Kidney (tissue), 14 donors: ENCODE measurements around the gene FAM171A1. TPM values are rescaled to one million over a fixed set of nuclear protein-coding genes. Genes with fewer than 3 reads are reported as not detected.
A peak's percentile ranks its signal among the peaks of the same experiment; 100 is the strongest.
"Not testable (repeated sequence)": the region's sequence is repeated elsewhere in the genome, so short reads cannot be mapped to it uniquely, and the experiment has no call there.

Source experiments
- DNase-seq, 5 donors: peaks; one replicate each; pipeline ENCODE4 v3.0.0-alpha.2; 2013 to 2020
- FAIRE-seq: peaks from 2 replicates; lab custom pipeline; 2012; peaks lifted over from hg19 to GRCh38; lab: Jason Lieb, UNC
- H3K27ac ChIP-seq, 2 donors: one replicate each; pipeline ENCODE4 v1.7.0; 2013; ENCODE audit warnings: low read depth in 2 of 2, low read length in 2 of 2, inconsistent platforms in 1 of 2
- H3K27me3 ChIP-seq: one replicate; pipeline ENCODE4 v1.7.1; 2013; ENCODE audit warnings: low read length, inconsistent platforms; ENCODE audit not compliant: control insufficient read depth, insufficient read depth
- H3K36me3 ChIP-seq, 3 donors: one replicate each; pipeline versions ENCODE4 v1.7.0 to v1.7.1; 2013; ENCODE audit warnings: low read length in 3 of 3, control low read depth in 1 of 3, inconsistent platforms in 1 of 3; ENCODE audit not compliant: insufficient read depth in 3 of 3, control insufficient read depth in 2 of 3
- H3K4me1 ChIP-seq, 3 donors: one replicate each; pipeline versions ENCODE4 v1.7.0 to v1.7.1; 2013; ENCODE audit warnings: low read length in 3 of 3, inconsistent platforms in 1 of 3, low read depth in 1 of 3; ENCODE audit not compliant: control insufficient read depth in 2 of 3, insufficient read depth in 2 of 3
- H3K4me3 ChIP-seq, 3 donors: one replicate each; pipeline versions ENCODE4 v1.7.0 to v1.8.1; 2013; ENCODE audit warnings: low read length in 3 of 3, control low read depth in 1 of 3, inconsistent platforms in 1 of 3
- H3K9ac ChIP-seq, 3 donors: one replicate each; pipeline versions ENCODE4 v1.7.0 to v1.7.1; 2013; ENCODE audit warnings: low read length in 3 of 3, control low read depth in 1 of 3, inconsistent platforms in 1 of 3
- H3K9me3 ChIP-seq, 3 donors: one replicate each; pipeline versions ENCODE4 v1.7.0 to v1.7.1; 2013; ENCODE audit warnings: low read length in 3 of 3, control low read depth in 1 of 3, inconsistent platforms in 1 of 3; ENCODE audit not compliant: control insufficient read depth in 2 of 3, insufficient read depth in 1 of 3
- CTCF ChIP-seq: IDR thresholded peaks from 3 replicates; pipeline ENCODE4 v1.5.1; 2012; ENCODE audit warnings: mild to moderate bottlenecking, moderate library complexity, borderline replicate concordance; ENCODE audit not compliant: insufficient read depth; ENCODE audit errors: extremely low read depth
- intact Hi-C: fragments of 100-400 bp; cut with DNase I; formaldehyde crosslinking; loops from one replicate; pipeline ENCODE4 v1.11.1; 2022
- polyA plus RNA-seq: library from polyadenylated mRNA; stranded (reverse); fragments of 350-450 nt; fragmentation: Illumina TruSeq; extraction: RNeasy Lipid Tissue Mini Kit (QIAGEN cat#74804); gene quantifications from one replicate; pipeline ENCODE4 v1.2.3, GENCODE V29; 2014; ENCODE audit warnings: low read depth, low replicate concordance; ENCODE audit not compliant: insufficient read depth
- total RNA-seq: library from RNA; stranded (reverse); fragmentation: NEBNext Ultra II Directional; extraction: Animal tissue kit (Norgen Biotek cat#: 25700); gene quantifications from one replicate; pipeline ENCODE4 v1.2.1, GENCODE V29; 2021
- donor health status: control.
- donor health status: control.
- donor health status: control.
- donor health status: control.
- donor health status: control.
- donor health status: DM: yes; HTN: yes; CAD: no.
- donor health status: Normal renal cell carcinoma (clear cell type).

The FAM171A1 gene
- total and polyA plus RNA-seq, 2 donors from 2014 or later = 30.4 to 53.0 TPM

GRCh38 chr10:15202639-15203038, 168.4 kb downstream of the FAM171A1 start:
- TF ChIP-seq CTCF = no peak
- Histone ChIP-seq H3K9me3 (no peaks in the 10 kb centered on the region), H3K9ac (no peak overlapping the region), H3K27me3 (no peaks in the 10 kb centered on the region), H3K36me3 (no peaks in the 10 kb centered on the region), H3K4me3 (no peak overlapping the region), H3K4me1 (peaks cover 0 to 7% (median 0%) of the 10 kb centered on the region in 3 donors), H3K27ac (no peak overlapping the region)
- DNase-seq (no peak), FAIRE-seq (no peak)
- intact Hi-C loops = no loop called here

- H3K9ac ChIP-seq, intact Hi-C loops, FAIRE-seq: not testable (repeated sequence)
Observed at GRCh38 chr10:15202301-15202621, 168.8 kb downstream of the FAM171A1 start.

GRCh38 chr10:15201589-15202300, 169.3 kb downstream of the FAM171A1 start:
- H3K36me3 ChIP-seq = no peaks in the 10 kb centered on the region
- no peak overlapping the region for H3K27ac ChIP-seq
- no peak for DNase-seq
- intact Hi-C loops = no loop called here
- no peak for FAIRE-seq
- H3K9ac ChIP-seq = no peak overlapping the region
- H3K9me3 ChIP-seq = no peaks in the 10 kb centered on the region
- H3K27me3 ChIP-seq = no peaks in the 10 kb centered on the region
- H3K4me3 ChIP-seq = no peak overlapping the region
- H3K4me1 ChIP-seq = peaks cover 0 to 7% (median 0%) of the 10 kb centered on the region in 3 donors
- TF ChIP-seq CTCF = no peak

More at GRCh38 chr10:15202301-15202621, 168.8 kb downstream of the FAM171A1 start:
- not testable (repeated sequence) for H3K4me3 ChIP-seq, H3K4me1 ChIP-seq, H3K36me3 ChIP-seq, DNase-seq, H3K27ac ChIP-seq, H3K9me3 ChIP-seq, H3K27me3 ChIP-seq

- FAIRE-seq (peak; percentile 80), DNase-seq (peak in 2 of 5 donors; percentile 47 to 62)
- Histone ChIP-seq H3K9me3 (no peaks in the 10 kb centered on the region), H3K27ac (no peak overlapping the region), H3K27me3 (no peaks in the 10 kb centered on the region), H3K9ac (no peak overlapping the region), H3K4me3 (no peak overlapping the region), H3K36me3 (no peaks in the 10 kb centered on the region), H3K4me1 (peaks cover 0 to 7% (median 0%) of the 10 kb centered on the region in 3 donors)
- TF ChIP-seq CTCF = no peak
- intact Hi-C loops = no loop called here
Observed at GRCh38 chr10:15200626-15201025, 170.5 kb downstream of the FAM171A1 start.
